ENCODE data around the gene ZNF808.
A peak's percentile ranks its signal among the peaks of the same experiment; 100 is the strongest.

ZNF808 gene

DNA sequence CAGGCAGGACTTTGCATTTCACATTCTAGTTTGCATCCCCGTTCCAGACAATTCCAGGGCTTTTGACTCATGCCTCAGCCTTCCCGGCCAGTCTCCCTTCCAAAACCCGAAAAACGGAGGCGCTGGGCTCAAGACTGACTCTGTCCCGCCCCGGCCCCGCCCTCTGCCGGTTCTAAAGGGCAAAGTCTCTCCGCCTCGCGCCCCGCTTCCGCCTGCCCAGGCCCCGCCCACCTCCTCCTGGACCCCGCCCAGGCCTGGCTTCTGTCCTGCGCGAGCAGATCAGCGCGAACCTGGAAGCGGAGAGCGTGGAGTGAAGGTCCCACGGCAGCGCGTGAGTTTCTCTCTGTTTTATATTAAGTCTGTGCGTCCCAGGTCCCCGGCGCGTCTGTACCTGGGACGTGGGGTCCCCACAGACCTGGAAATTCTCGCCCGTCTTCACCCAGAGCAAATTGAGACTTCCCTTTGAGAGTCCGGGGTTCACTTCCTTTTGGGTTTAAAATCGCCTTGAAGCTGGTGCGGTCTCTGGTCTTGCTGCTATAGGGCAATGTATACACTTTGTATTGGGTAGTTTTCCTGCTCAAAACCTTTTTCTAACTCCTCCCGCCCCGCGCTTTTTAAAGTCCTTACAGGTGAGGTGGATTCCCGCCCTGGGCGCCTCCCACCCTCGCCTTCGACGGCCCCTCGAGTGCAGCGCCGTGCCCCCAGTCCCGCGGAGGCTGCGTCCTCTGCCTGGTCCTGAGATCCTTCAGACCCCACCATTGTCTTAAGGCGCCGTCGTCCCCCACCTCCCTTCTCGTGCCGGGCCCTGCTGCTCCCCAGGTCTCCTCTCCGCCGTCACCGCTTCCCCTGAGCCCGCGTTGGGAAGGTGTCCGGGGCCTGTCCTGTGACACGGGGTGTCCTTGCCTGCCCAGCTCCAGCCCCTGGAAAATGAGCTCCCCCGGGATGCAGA is 73.8 kb downstream of the ZNF808 start:
- peak; percentile 87 for DNase-seq

DNA sequence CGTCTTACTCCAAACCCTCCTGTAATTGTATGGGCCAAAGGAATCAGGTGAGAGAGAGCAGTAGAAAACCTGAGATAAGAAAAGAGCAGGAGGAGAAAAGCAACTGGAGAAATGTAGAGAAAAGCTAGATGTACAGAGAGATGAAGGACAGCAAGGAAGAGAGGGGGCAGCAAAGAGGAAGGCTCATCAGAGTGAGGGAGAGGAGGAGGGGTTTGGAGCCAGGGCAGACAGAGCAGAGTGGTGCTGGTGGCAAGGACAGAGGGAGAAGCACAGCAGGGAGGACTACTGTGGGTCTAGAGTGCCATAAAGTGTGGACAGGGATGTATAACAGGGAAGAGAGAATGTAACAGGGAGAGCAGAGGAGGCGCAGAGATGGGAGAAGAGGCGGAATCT is 74.5 kb downstream of the ZNF808 start:
- DNase-seq = peak; percentile 24

- no peak for DNase-seq
Measured at GRCh38 chr19:52602941-52603340, 75.5 kb downstream of the ZNF808 start.

GRCh38 chr19:52603558-52604207 is 76.2 kb downstream of the ZNF808 start:
- DNase-seq = no peak
